Lower lobe of right lung (tissue), 2 donors: ENCODE measurements around the gene HOXB6. TPM values are rescaled to one million over a fixed set of nuclear protein-coding genes. Genes with fewer than 3 reads are reported as not detected.

Experiments
- ATAC-seq, 2 donors: fragments of 200-7000 bp; cut with Tn5 transposase; one replicate each; pipeline ENCODE4 v1.9.1; 2020 to 2022; ENCODE audit warnings: mild to moderate bottlenecking in 2 of 2, moderate library complexity in 2 of 2
- DNase-seq: peaks from one replicate; pipeline ENCODE4 v3.0.0-alpha.2; 2020
- H3K27ac ChIP-seq: fragments of 200-600 bp; one replicate; pipeline ENCODE4 v1.8.0; 2022
- H3K27me3 ChIP-seq: fragments of 200-600 bp; one replicate; pipeline ENCODE4 v1.8.0; 2022; ENCODE audit warnings: low read depth
- H3K36me3 ChIP-seq: fragments of 200-600 bp; one replicate; pipeline ENCODE4 v1.8.0; 2022; ENCODE audit warnings: mild to moderate bottlenecking
- H3K4me1 ChIP-seq: fragments of 200-600 bp; one replicate; pipeline ENCODE4 v1.8.0; 2022
- H3K4me3 ChIP-seq: fragments of 200-600 bp; one replicate; pipeline ENCODE4 v1.8.0; 2022; ENCODE audit warnings: mild to moderate bottlenecking
- H3K9me3 ChIP-seq: fragments of 200-600 bp; one replicate; pipeline ENCODE4 v1.8.0; 2022
- CTCF ChIP-seq: fragments of 200-600 bp; IDR thresholded peaks from one replicate; pipeline ENCODE4 v1.8.0; 2022; ENCODE audit warnings: antibody characterized with exemption, mild to moderate bottlenecking
- intact Hi-C: fragments of 100-400 bp; cut with DNase I; formaldehyde crosslinking; loops from one replicate; pipeline ENCODE4 v1.11.0; 2022
- total RNA-seq: library from RNA; stranded (reverse); fragmentation: NEBNext Ultra II Directional; extraction: Animal tissue kit (Norgen Biotek cat#: 25700); gene quantifications from one replicate; pipeline ENCODE4 v1.2.1, GENCODE V29; 2021
- donor health status: DM: no; HTN: yes; CAD: no; lungs with severe emphysema.

The HOXB6 gene
- total RNA-seq, 1 donor from 2014 or later: 4.4 TPM

DNA sequence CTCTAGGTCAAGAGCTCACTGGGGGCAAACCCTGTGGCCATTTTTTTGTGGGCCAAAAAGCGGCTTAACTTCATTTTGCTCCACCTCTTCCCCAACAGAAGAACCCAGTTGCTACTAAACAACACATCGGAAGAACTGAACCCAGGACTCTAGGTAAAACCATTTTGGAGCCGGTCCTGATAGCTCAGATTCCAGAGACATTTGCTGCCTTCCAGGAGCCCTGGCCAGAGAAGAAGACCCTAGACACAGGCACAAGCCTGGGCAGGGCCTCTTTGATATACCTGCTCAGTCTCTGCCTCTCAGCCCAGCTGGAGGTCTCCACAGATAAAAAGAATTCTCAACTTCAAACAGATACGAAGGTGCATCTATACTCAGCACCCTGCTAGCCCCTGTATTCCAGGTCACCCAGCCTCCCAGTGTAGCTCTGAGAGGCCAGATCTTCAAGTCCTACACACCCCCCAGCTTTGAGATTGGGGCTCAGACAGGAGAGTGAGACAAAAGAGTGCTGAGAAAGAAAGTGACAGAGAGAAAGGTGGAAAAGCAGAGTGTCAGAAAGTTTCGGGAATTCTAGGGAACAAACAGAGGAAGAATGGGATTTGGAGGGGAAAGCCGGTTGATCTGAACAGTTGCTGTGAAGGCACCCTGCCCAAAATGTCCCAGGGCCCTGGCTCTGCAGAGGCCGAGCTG, 27.9 kb upstream of the HOXB6 start:
- Histone ChIP-seq H3K27ac (no peak overlapping the region), H3K27me3 (peaks cover 100% of the 10 kb centered on the region), H3K36me3 (no peaks in the 10 kb centered on the region), H3K4me3 (no peak overlapping the region), H3K4me1 (peaks cover 5% of the 10 kb centered on the region), H3K9me3 (no peaks in the 10 kb centered on the region)
- ATAC-seq (no peak), DNase-seq (no peak)
- intact Hi-C loops: no loop called here
- TF ChIP-seq CTCF: no peak

GRCh38 chr17:48631693-48632578, 27.1 kb upstream of the HOXB6 start:
- no peak overlapping the region for H3K4me3 ChIP-seq
- H3K27me3 ChIP-seq: peaks cover 100% of the 10 kb centered on the region
- H3K4me1 ChIP-seq: peaks cover 8% of the 10 kb centered on the region
- intact Hi-C loops: no loop called here
- H3K9me3 ChIP-seq: no peaks in the 10 kb centered on the region
- H3K27ac ChIP-seq: no peak overlapping the region
- ATAC-seq: no peak
- H3K36me3 ChIP-seq: no peaks in the 10 kb centered on the region
- TF ChIP-seq CTCF: no peak
- no peak for DNase-seq

DNA sequence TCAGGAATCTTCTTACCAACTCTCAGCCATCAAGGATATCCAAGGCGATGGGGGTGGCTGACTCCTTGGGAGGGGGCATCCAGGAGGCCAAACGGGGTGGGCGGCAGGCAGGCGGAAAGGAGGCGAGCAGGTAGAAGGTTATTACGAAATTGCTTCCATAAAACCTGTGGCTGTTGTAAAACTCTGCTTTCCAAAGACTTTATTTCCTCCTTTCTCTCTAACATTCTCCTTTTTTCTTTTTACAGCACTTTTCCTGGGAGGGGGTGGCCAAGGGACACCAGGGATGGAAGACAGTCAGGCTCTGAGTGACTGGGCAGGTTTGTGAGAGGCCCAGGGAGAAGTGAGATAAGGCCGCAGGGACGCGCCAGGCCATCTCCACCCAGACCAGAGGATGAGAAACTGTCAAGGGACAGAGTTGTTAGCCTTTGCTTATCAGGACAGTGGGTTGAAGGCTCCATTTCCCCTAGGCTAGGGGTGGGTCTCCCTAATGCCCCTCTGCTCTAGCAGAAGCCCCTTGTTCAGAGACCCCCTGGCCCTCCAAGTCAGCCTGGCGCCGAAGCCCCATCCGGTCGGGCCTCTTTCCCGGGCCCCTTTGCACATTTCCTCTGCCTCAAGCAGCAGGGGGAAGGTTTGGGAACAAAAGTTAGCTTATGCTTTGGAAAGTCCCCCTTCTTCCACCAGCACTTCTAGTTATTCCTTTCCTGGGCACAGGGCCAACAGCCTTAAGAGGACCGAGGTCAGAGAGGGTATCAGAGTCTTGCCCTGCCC, 26.3 kb upstream of the HOXB6 start:
- DNase-seq (no peak), ATAC-seq (no peak)
- Histone ChIP-seq H3K4me1 (peaks cover 16% of the 10 kb centered on the region), H3K36me3 (no peaks in the 10 kb centered on the region), H3K9me3 (no peaks in the 10 kb centered on the region), H3K27me3 (peaks cover 100% of the 10 kb centered on the region), H3K4me3 (no peak overlapping the region), H3K27ac (no peak overlapping the region)
- no peak for TF ChIP-seq CTCF
- intact Hi-C loops: no loop called here

- intact Hi-C loops: no loop called here
- Histone ChIP-seq H3K27ac (no peak overlapping the region), H3K36me3 (no peaks in the 10 kb centered on the region), H3K27me3 (peaks cover 100% of the 10 kb centered on the region), H3K4me3 (no peak overlapping the region), H3K9me3 (no peaks in the 10 kb centered on the region), H3K4me1 (peaks cover 24% of the 10 kb centered on the region)
- no peak for DNase-seq
- no peak for TF ChIP-seq CTCF
- no peak for ATAC-seq
These were observed 25.5 kb upstream of the HOXB6 start for GRCh38 chr17:48630009-48630924.

DNA sequence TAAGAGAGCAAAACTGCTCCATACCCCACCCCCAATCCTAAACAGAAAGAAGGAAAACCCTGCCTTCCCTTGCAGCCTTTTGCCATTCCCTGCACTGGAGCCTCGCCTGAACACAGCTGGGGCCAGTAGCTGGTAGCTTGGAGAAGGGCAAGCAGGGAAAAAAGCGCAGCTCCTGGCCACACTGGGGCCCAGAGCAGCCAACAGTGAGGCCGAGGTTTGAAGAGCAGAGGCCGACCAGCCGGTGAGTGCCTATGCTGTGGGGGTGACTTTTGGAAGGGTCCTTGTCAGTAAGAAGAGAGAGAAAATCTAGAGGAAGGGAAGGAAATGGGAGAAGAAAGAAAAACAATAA, 24.6 kb upstream of the HOXB6 start:
- peaks cover 100% of the 10 kb centered on the region for H3K27me3 ChIP-seq
- no peak overlapping the region for H3K4me3 ChIP-seq
- peaks cover 31% of the 10 kb centered on the region for H3K4me1 ChIP-seq
- H3K9me3 ChIP-seq: no peaks in the 10 kb centered on the region
- intact Hi-C loops: no loop called here
- DNase-seq (no peak), ATAC-seq (no peak)
- TF ChIP-seq CTCF: no peak
- H3K27ac ChIP-seq: no peak overlapping the region
- H3K36me3 ChIP-seq: no peaks in the 10 kb centered on the region
